Measurements from ENCODE around the gene PCDHB1.

DNA sequence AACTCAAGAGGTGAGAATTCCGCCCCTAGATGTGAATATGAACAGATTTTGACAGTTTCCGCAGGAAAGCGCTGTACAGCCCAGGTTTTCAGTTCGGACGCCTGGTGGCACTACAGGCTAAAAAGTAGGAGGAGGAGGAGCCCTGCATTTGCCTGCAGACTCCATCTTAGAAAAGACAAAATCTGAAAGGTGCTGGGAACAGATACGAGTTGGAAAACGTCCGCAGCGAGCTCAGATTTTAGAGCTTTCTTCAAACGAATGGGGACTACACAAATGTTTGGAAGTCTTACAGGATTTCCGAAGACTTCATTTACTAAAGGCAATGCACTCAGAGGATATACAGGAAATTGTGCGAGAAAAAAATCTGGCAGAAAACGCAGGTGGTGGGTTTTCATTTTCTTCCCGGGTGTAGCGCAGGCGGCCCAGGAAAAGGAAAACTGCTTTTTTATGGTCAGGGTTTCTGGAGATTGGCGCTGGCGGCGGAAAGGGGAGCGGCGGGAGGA is 33.4 kb downstream of the PCDHB1 start:
- no peak for TF ChIP-seq EP300 (IDR thresholded peaks at IDR 0.05)
- TF ChIP-seq, protein P1, sequence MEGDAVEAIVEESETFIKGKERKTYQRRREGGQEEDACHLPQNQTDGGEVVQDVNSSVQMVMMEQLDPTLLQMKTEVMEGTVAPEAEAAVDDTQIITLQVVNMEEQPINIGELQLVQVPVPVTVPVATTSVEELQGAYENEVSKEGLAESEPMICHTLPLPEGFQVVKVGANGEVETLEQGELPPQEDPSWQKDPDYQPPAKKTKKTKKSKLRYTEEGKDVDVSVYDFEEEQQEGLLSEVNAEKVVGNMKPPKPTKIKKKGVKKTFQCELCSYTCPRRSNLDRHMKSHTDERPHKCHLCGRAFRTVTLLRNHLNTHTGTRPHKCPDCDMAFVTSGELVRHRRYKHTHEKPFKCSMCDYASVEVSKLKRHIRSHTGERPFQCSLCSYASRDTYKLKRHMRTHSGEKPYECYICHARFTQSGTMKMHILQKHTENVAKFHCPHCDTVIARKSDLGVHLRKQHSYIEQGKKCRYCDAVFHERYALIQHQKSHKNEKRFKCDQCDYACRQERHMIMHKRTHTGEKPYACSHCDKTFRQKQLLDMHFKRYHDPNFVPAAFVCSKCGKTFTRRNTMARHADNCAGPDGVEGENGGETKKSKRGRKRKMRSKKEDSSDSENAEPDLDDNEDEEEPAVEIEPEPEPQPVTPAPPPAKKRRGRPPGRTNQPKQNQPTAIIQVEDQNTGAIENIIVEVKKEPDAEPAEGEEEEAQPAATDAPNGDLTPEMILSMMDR (IDR thresholded peaks at IDR 0.05) = peak in 1 of 2 donors; percentile 14
